GM03348 (cell line): Measurements from ENCODE around the gene MSI1.

Experiments used
- DNase-seq: peaks from one replicate; pipeline ENCODE4 v3.0.0; 2012; ENCODE audit warnings: low spot score

Gene MSI1

DNA sequence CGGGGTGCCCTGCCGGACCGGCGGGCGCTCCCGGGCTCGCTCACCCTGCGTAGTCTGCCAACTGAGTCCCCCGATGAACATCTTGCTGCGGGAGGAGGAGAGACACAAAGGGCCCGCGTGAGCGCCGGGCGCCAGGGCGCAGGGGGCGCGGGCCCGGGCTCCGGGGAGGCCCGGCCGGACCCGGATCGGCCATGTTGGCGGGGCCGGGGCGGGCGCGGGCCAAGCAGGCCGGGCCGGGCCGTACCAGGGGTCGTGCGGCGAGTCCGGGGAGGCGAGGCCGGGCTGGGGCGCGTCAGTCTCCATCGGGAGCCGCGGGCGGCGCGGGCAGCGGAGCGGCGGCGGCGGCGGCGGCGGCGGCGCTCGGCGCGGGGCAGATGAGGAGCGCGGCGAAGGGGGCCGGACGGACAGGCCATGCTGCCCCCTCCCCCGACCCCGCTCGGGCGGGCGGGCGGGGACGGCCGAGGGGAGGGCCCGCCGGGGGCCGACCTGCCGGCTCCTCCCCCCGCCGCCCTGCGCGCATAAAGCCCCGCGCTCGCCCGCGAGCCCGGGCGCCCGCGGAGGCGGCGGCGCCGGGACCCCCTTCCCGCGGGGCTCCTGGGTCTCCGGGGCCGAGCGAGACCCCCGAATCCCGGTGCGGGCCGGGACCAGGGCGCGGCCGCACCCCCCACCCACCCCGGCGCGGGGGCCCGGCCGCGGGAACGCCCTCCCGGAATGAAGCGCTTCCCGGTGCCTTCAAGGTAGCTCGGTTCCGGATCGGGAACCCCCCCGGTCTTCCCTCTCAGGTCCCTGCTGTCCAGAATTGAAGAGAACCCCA is at the start of gene MSI1:
MSI1 (minus strand) TSS at position 376 of the 814 bp plus-strand sequence; CDS start at position 303, 73 bp downstream.
- peak; percentile 48 for DNase-seq

DNA sequence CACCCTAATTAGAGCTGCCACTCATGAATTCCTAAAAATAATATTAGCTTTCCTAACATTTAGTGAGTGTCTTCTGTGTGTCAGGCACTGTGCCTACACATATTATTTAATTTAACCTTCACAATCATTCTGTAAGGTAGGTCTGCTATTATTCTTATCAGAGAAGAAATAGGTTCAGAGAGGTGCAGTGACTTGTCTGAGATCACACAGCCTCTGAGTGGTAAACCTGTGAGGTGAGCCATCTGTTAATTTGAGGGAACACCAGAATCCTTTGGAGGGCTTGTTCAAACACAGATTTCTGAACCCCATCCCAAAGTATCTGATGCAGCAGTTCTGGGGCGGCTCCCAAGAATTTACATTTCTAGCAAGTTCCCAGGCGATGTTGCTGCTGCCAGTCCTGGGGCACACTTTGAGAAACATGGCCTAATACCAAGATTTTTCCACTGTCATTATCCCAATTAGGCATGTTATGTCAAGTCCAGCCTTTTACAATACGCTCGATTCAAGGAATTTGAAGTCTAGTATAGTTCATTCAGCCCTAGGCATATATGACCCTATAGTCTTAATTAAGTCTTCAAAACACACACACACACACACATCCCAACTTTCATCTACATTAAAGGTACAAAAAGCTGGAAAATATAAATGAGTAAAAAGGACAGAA is 49.1 kb upstream of the MSI1 start:
- DNase-seq = no peak

DNA sequence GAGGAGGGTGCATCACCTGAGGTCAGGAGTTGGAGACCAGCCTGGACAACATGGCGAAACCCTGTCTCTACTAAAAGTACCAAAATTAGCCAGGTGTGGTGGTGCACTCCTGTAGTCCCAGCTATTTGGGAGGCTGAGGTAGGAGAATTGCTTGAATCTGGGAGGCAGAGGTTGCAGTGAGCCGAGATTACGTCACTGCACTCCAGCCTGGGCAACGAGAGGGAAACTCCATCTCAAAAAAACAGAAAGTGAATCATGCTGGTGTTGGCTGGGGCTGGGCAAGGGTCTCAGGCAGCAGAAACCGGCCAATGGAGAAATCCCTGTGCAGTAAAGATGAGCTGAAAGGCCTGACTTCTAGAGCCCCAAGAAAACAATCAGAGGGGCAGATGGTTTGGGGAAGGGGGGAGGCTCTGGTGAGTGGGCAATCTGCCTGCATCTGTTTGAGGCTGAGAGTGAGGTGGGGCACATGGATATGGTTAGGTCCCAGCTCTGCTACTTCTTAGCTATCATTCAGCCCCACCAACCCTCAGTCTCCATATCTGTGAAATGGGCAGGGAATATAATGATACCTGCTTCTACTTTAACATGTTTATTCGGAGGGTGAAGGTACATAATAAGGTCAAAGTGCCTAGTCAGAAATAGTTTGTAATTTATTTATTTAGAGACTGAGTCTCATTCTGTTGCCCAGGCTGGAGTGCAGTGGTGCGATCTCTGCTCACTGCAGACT is 47.7 kb upstream of the MSI1 start:
- no peak for DNase-seq

DNA sequence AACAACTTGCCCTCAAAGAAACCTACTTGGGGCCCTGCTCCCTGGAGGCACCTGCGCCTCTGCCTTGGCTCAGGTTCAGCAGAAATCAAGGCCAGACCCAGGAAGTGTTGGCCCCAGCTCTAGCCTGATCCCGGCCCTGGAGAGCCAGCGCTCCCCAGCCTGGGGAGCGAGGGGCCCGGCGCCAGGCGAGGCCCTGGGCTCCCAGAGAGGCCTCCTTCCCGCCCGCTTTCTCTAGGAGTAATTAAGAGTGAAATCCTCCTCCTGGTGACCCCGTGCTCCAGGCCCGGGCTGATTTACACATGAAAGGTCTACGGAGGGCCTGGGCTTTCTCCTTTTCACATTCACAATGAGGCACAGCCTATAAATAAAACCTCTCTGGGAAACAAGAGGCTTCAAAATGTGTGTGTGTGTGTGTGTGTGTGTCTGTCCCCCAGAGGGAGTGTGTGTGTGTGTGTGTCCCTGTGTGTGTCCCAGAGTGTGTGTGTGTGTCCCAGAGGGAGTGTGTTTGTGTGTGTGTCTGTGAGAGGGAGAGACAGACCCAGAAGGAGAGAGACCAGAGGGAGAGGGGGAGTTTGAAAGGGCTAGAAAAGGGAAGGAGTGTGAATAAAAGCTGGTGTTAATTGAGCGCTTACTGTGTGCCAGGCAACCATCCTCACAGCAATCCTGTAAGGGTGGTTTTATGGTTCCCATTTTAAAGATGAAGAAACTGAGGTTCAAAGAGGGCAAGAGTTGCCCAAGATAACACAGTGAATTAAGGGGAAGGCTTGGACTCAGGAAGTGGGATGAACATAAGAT is 45.1 kb upstream of the MSI1 start:
- no peak for DNase-seq

DNA sequence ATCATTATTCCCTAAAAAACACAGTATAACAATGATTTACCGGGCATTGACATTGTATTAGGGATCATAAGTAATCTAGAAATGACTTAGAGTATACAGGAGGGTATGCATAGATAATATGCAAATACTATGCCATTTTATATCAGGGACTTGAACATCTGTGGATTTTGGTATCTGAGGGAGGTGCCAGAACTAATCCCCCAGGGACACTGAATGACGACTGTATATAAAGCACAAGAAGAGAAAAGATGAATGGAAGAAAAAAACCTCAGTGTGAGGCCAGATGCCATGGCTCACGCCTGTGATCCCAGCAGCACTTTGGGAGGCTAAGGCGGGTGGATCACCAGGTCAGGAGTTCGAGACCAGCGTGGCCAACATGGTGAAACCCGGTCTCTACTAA is 43.5 kb upstream of the MSI1 start:
- no peak for DNase-seq

DNA sequence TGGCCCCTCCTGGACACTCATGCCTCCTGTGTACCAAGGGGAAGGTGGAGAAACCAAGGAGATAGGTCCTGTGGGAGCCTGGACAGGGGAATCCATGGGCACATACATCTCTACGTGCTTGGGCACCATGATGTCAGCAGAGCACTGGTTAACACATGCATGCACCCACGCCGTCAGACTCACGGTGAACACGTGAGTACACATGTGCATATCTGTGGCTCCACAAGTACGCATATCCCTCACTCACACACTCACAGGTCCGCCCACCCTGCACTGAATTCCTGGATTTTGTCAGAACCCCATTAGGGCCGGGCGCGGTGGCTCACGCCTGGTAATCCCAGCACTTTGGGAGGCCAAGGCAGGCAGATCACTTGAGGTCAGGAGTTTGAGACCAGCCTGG is 39.8 kb upstream of the MSI1 start:
- DNase-seq = no peak

DNA sequence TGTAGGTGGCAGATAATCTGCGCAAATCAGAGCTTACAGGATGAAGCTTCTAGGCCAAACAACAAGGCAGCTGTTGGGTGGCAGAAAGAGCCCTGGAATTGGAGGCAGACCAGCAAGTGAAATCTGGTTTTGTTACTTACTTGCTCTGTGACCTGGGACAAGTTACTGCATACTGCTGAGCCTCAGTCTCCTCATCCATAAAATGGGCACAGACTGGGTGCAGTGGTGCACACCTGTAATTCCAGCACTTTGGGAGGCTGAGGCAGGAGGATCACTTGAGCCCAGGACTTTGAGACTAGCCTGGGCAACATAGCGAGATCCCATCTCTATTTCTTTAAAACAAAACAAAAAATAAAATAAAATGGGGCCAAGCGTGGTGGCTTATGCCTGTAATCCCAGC is 37.6 kb upstream of the MSI1 start:
- DNase-seq = no peak

DNA sequence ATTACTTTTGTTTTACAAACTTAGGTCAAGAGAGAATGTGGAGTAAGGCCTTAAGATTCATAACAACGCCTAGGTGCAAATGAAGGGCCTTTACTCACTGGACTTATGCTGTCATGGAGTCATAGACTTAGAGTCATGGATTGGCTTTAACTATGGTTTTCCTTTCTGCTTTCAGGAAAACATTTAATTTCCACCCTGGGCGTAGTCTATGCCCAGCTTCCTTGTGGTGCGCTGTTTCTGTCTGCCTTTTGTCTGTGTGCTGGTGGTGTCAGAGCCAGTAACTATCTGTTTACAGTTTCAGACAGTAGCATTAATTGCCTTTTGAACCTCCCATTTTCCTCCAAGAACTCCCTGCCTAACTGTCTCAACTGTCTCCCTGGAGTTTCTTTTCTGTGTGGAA is 37.1 kb upstream of the MSI1 start:
- DNase-seq = no peak

DNA sequence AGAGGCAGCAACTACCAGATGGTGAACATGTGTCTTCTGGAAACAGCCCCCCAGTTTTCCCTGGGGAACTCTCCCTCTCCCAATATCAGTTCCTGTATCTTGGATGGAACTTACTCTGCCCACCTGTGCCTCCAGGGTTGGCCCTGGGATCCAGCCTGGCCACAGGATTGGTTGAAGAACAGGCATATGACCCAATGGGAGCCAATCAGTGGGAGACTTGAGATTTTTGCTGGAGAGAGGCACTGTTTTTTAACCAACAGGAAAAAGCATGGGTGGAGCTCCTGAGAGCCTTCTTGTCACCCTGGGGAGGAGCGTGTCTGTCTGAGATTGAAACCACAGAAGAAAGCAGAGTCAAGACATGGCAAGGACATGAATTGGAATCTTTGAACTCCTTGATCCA is 35.3 kb upstream of the MSI1 start:
- DNase-seq = no peak

DNA sequence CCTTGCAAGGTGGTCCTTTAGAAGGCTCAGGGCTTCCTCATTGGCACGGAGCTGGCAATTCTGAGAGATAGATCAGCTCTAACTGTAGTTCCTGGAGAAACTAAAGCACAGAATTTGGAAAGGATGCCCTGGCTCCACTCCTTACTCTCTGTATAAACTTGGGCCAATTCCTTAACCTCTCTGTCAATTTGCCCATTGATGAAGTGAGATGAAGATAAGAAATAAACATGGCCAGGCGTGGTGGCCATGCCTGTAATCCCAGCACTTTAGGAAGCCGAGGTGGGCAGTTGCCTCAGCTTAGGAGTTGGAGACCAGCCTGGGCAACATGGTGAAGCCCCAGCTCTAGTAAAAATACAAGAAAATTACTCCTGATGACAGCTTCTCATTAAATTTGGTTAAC is 34.9 kb upstream of the MSI1 start:
- DNase-seq = no peak

DNA sequence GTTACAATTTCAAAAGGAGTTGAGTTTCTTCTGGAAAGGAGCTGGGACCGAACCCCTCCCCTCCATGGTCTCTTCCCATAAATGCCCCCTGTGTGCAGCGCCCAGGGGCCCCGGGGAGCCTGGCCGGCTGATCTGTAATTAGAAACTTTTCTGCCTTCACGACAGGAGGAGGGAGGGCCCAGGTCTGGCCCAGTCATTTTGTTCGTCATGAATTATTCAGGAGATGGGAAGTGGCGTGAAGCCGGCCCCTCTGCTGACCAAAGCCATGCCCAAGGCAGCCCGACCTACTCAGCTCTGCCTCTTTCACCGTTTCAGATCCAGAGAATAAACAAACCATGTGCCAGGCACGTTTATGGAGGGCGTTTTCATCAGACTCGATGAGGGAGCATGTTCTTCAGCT is 33.3 kb upstream of the MSI1 start:
- DNase-seq = no peak

DNA sequence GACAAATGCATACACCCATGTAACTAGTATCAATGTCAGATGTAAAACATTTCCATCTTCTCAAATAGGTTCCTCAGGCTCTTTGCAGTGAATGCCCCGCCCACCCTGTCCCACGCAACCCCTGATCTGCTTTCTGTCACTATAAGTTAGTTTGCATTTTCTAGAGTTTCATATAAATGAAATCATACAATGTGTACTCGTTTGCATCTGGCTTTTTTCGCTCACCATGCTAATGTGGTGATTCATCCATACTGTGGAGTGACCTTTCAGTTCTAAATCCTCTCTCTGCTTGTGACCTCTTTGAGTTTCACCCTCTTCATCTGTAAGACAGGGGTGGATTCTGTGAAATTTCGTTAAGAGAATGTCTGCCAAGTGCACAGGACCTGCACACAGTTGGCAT is 30.6 kb upstream of the MSI1 start:
- DNase-seq = no peak

DNA sequence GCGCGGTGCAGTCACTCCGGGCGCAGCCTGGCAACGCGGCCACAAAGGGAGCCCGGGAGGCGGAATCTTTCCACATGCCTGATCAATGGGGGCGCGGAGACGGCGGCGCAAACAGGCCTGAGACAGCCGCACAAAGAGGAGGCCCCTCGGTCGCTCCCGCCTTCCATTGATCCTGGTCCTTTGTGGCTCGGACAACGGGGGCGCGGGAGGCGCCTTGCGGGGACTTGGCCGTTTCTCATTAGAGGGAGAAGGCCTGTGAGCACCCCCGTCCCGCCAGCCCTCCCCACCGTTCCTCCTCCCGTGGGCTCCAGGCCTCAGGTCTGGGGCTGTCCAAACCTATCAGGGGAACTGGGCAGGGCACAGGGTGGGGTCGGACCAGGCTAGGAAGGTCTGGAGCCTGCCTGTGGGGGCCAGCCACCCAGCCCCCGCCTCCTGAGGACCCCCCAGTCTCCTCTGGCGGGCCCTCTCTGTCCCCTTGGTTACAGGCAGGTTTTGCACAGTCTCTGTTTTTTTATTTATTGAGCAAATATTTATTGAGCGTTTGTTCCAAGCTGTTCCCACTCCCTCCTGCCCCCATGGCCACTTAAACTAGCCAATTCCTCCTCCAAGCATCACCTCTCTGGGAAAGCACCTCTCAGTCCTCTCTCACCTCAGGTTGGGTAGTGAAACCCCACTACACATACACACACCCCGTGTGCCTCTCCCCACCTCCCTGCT is 29.0 kb upstream of the MSI1 start:
- no peak for DNase-seq

DNA sequence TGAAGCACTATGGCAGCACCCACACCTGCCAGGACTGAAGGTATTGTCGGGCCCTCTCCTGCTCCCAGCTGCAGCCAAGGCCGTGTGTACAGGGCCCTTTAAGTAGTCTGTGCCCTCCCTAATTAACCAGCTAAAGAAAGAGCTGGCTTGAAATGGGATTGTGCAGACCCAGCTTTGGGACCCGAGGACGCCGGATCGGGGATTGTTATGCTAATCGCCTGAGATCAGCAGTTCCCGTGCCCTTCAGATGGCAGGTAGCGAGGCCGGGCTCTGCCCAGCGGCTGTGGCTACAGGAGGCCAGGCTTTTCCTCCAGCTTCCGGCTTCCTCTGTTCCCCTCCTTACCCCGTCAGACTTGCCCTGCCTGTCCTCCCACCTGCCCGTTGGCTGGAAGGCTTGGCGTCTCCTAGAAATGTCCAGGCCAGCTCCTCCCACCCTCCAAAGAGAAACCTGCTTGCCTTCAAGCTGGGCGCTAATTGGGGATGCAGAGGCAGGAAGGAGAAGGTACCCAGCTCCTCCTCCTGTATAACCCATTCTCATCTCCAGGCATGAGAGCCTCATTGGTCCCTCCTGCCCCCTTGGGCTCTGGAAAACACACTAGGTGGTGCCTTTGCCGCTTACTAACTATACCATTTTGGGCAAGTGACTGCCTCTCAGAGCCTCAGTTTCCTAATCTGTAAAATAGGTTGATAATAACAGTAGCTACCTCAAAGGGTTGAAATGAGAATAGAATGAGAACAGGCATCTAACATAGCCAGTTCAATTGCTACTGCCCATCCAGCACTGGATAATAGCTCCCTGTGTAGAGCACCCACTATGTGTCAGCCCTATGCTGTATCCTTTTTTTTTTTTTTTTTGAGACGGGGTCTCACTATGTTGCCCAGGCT is 25.8 kb upstream of the MSI1 start:
- no peak for DNase-seq

DNA sequence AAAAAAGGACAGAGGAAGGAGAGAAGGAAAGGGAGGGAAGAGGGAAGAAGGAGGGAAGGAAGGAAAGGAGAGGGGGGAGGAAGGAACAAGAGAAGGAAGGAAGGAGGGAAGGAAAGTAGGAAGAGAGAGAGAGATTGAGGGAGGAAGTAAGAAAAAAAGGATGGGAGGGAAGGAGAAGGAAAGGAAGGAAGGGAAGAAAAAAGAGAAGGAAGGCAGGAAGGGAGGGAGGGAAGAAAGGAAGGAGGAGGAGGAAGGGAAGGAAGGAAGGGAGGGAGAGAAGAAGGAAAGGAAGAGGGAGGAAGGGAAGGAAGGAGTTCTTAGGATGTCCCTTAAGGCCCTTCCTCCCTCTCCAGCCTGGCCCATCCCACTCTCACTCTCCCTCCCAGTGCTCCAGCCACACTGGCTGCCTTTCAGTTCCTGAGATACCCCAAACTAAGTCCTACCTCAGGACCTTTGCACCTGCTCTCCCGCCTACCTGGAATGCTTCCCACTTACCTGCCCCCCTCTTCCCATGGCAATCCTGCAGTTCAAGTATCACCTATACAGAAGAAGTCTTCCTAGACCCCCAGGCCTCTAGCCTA is 21.7 kb upstream of the MSI1 start:
- DNase-seq = no peak

DNA sequence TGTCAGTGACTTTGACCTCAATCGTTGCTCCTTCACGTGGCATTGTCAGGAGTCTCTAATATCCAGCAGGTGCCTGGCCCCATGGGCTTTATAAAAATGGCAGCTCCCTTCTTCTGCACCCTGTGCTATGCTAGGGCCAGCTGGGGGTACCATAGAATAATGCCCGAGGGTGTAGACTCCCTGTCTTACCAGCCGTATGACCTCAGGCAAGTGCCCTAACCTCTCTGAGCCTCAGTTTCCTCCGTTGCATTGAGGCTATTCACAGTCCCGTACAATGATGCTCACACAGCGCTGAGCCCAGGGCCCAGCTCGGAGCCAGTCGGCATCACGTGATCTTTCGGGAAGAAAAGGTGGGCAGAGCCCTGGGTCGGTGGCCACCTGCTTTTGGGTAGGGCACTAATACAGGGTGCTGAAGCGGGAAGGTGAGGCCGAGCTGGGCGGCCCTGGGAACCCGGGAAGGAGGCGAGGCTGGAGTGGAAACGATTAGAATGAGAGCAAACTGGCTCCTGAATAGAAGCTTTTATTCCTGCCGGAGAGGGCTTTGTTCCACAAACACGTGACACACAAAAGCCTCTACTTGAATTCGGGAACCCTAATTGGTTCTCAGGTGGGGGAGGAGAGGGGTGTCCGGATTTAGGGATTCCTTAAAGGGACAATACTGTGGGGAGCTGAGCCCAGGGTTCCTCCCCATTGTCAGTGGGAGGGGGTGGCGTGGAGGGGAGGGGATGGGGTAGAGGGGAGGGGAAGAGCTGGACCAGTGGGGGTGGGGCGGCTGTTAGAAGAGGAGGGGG is 19.9 kb upstream of the MSI1 start:
- no peak for DNase-seq

DNA sequence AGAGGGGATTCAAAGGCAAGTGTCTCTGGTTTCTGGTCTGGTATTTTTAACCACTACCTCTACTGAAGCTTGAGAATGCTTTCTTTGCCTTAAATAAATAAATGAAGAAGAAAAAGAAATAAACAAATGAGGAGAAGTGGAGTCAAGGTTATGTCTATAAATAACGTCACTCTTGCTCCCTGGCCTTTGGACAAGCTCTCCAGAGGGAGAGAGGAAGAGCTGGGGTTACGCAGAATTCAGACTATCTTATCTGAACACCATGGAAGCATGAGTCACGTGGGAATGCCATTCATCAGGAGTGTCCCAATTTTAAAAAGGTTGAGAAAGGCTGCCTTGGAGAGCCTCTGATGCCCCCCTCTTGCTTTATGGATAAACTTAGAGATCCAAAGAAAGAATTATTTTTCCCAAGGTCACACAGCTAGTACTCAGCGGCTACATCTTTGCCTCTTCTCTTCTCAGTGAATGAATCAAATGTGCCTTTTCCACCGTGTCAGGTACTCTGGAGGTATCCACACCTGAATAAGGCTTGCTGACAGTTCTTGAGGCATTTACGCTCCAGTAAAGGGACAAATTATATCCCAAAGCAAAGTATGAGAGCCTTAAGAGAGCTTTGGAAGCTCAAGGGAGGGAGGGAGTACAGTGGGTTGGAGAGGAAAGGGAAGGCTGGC is 12.9 kb upstream of the MSI1 start:
- no peak for DNase-seq

DNA sequence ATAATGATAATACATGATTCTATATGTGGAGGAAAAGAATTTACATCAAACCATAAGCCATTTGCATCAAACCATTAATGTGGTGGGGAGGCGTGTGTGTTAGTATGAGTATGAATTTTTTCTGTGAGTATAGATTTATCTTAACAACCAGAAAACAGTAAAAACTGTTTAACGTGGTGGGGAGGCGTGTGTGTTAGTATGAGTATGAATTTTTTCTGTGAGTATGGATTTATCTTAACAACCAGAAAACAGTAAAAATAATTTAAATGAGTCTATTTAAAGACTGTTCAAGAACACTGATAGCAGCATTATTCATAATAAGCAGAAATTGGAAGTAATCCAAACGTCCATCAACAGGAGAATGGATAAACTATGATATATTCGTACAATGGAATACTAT is 9.1 kb upstream of the MSI1 start:
- no peak for DNase-seq

DNA sequence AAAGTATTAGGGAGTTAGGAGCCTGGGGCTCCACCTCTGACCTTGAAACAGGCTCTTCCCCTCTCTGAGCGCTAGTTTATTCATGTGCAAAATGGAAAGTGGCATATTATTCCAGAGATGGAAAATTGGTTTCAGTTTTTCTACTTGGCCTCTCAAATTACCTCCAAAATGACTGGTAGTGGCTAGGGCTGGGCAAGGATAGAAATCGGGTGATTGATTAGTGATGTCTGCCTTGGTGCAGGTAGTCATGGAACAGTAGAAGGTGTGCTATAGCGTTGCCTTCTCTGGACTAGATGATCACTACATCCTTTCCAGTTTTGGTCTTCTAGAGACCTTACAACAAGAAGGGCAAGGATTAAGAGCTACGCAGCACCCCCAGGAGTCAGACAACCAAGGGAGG is 8.6 kb upstream of the MSI1 start:
- no peak for DNase-seq
